Activated CD4-positive, CD25-positive, alpha-beta regulatory T cell treated with anti-CD3 and anti-CD28 coated beads, Interleukin-2, amount 50 U/mL, for 72 hours (primary cell): ENCODE results near the gene ACVR2B.

ENCODE experiments used
- DNase-seq: peaks from one replicate; pipeline ENCODE4 v3.0.0; 2021

The ACVR2B gene

GRCh38 chr3:38458796-38459498 is 5.3 kb downstream of the ACVR2B start:
- DNase-seq, result no peak

GRCh38 chr3:38459499-38460048 is 5.9 kb downstream of the ACVR2B start:
- no peak for DNase-seq

DNA sequence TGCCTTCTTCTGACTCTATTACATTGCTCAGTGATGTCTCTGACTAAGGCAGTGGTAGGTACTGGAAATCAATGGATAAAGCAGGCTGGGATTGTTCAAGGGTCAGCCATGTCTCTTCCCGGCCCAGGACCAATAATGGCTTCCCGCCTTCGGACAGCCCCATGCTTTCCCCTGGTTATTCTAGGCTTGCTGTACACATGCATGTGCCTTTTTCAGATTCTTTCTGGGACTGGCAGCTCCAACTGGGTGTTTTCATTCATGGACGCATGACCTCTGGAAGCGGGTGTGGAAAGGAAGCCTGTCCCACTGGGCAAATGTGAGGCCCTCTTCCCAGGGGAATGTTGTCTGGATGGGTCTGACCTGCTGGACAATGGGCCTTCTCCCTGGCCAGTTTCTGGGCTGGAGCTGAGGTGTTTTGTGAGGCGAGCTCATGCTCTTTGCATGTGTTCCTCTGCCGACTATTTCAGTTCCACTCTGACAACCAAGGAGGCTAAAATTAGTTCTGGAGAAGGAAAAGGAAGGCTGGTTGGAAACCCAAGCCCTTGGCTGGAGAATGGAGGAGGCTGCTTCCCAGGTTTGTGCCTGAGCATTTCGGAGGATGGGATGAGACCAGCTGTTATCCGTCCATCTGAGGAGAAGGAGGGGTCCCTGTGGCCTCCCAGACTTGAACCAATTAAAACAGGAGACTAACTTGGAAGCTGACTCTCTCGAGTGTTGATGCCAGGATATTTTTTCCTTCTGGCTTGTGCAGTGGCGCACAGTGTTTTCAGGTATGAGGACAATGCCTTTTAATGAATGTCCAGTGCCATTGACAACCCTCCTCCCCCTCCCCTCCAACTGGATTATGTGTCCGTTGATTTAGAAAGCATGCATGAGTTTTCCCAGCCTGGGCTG is 6.9 kb downstream of the ACVR2B start:
- DNase-seq, result no peak

DNA sequence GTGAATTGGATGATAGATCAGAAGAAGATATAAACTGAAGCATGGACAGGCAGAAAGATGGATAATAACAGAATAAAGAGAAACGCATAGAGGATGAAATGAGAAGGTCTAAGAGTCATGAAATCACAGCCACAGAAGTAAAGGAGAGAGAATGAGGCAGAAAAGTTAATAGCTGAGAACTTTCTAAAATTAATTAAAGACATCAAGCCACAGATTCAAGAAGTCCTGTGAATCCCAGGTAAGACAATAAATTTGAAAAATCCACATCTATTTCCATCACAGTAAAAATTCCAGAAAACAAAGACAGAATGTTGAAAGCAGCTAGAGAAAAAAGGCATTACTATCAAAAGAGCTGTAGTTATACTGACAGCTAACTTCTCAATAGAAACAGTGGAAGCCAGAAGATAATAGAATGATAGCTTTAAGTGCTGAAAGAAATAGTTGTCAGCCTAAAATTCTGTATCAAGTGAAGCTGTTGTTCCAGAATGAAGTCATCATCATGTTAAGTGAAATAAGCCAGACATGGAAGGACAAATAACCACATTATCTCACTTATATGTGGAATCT is 12.0 kb downstream of the ACVR2B start:
- DNase-seq, result no peak

DNA sequence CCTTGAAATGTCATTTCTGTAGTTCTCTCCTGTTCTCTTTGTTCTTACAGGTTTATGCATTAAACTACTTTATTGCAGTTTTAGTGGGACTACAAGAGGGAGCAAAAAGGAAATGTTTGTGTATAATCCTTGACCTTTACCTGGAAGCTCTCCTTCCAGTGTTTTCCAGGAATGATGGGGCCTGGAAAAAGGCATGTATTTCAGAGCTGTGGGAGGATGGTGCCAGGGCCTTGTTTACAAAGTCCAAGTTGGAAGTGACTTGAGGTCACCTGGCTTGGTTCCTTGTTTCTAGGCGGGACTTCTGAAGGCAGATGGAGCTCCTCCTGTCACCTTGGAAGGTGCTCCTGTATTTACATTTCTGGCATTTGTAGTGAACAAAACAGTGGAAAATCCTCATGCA is 15.1 kb downstream of the ACVR2B start:
- no peak for DNase-seq

GRCh38 chr3:38469852-38470251 is 16.2 kb downstream of the ACVR2B start:
- no peak for DNase-seq

DNA sequence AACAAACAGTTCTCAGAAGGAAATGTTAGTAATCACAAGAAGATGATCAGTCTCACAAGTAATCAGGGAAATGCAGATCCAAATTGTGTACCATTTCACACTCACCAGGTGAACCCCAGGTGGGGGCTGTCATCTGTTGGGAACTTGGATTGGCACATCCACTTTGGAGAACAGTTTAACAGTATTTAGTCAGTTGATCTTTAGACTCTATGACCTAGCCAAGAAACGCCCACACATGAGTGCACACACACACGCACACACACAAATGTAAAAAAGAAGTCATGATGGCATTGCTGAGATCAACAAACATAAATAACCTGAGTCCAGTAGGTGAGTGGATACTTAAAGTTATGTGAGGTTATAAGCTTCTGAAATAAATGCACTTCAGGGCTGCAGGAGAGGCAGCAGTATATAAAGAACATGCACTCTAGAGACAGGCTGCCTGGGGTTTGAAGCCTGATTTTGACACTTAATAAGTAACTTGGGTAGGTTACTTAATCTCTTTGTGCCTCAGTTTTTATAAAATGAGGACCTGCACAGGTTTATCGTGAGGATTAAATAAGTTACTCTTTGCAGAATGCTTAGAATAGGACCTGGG is 17.7 kb downstream of the ACVR2B start:
- DNase-seq, result no peak

GRCh38 chr3:38472342-38472741 is 18.7 kb downstream of the ACVR2B start:
- no peak for DNase-seq

- DNase-seq, result no peak
Observed at GRCh38 chr3:38473229-38473628, 19.5 kb downstream of the ACVR2B start.

DNA sequence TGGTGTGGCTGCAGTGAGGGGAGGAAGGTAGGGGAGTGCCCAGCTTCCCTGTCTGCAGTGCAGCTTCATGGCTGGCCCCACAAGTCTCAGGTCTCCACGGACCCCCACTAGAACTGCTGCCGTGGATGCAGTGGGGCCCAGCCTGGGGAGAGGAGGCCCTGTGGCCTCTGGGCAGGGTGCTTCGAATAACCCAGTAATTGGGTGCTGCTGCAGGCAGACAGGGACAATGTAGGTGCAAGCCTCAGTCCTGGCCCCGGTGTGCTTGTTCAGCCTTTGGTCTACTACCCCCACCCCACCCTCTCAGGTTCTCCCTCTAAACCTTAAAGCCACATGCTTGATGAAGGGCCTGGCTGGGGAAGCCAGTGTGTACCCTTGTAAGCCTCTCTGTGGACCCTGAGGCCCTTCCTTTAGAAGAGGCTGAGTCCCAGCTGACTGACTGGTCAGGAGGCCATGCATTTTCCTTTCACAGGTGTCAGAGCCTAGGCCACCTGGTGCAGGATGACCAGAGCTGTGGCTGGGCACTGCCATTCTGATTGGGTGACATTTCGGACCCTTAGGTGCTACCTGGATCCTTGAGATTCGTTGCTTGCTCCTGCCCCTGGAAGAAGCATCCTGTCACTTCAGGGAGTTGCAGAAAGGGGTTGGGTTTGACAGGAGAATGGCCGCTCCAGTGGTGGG is 21.4 kb downstream of the ACVR2B start:
- no peak for DNase-seq

- no peak for DNase-seq
Observed at GRCh38 chr3:38475716-38476115, 22.0 kb downstream of the ACVR2B start.

GRCh38 chr3:38476157-38476756 is 22.6 kb downstream of the ACVR2B start:
- no peak for DNase-seq

- DNase-seq, result no peak
Observed at GRCh38 chr3:38477057-38477820, 23.5 kb downstream of the ACVR2B start.

DNA sequence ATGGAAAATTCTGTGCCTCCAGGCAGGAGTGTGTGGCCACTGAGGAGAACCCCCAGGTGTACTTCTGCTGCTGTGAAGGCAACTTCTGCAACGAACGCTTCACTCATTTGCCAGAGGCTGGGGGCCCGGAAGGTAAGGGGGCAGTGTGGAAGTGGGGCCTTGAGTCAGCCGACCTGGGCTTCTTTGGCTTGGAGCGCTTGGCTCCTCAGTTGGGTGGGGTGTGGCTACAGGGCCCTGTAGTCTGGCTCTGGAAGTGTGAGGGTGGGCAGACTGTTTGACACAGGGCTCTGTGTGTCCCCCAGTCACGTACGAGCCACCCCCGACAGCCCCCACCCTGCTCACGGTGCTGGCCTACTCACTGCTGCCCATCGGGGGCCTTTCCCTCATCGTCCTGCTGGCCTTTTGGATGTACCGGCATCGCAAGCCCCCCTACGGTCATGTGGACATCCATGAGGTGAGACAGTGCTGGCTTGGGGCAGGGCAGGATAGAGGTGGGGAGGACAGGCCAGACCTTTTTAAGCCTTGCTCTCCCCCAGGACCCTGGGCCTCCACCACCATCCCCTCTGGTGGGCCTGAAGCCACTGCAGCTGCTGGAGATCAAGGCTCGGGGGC is 24.3 kb downstream of the ACVR2B start:
- DNase-seq, result no peak

GRCh38 chr3:38478901-38479300 is 25.2 kb downstream of the ACVR2B start:
- DNase-seq, result no peak

GRCh38 chr3:38479431-38480092 is 25.9 kb downstream of the ACVR2B start:
- DNase-seq, result peak; percentile 44

GRCh38 chr3:38480093-38480445 is 26.4 kb downstream of the ACVR2B start:
- DNase-seq, result no peak

GRCh38 chr3:38480930-38481329 is 27.2 kb downstream of the ACVR2B start:
- DNase-seq, result no peak

DNA sequence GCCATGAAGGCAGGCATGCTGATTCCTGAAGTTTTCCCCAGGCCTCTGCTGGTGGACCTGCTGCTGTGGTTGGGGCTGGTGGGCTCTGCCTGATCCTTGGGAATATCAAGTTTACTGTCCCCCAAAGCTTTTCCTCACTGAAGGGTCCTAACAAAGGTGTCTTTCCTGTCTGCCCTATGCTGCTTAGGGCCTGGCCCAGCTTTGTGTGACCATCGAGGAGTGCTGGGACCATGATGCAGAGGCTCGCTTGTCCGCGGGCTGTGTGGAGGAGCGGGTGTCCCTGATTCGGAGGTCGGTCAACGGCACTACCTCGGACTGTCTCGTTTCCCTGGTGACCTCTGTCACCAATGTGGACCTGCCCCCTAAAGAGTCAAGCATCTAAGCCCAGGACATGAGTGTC is 29.3 kb downstream of the ACVR2B start:
- no peak for DNase-seq

- no peak for DNase-seq
Observed at GRCh38 chr3:38487323-38487722, 33.6 kb downstream of the ACVR2B start.
